IMR-90 (cell line): Measurements from ENCODE around the gene ETHE1. TPM values are rescaled to one million over a fixed set of nuclear protein-coding genes. Genes with fewer than 3 reads are reported as not detected.

Experiments used
- ATAC-seq: fragments of 200-7000 bp; cut with Tn5 transposase; 2 replicates; pipeline ENCODE4 v1.9.1; 2020; ENCODE audit warnings: low read depth, mild to moderate bottlenecking, moderate library complexity
- BruUV-seq: library from RNA; stranded (reverse); fragments of 400-500 nt; replicated peaks from 2 replicates; lab custom pipeline; 2021; lab: Mats Ljungman, UMichigan
- CTCF ChIA-PET: fragments of 300-600 bp; formaldehyde crosslinking; extraction: SDS; loops from one replicate; lab custom pipeline; 2021; ENCODE audit warnings: antibody characterized with exemption; lab: Yijun Ruan, JAX
- POLR2A ChIA-PET: fragments of 300-600 bp; sonication (Branson Sonifier 250); formaldehyde crosslinking; loops from one replicate; lab custom pipeline; 2022; ENCODE audit warnings: antibody characterized with exemption; ENCODE audit not compliant: unreplicated experiment; lab: Charles Lee
- DNase-seq: peaks from one replicate; pipeline ENCODE4 v3.0.0; 2013
- H2AFZ ChIP-seq: replicated peaks from 2 replicates; pipeline ENCODE3; 2013; ENCODE audit warnings: low read length, mild to moderate bottlenecking; ENCODE audit not compliant: poor library complexity
- H2AK5ac ChIP-seq: 2 replicates; pipeline ENCODE4 v1.6.1; 2013; ENCODE audit warnings: low read depth, low read length, inconsistent platforms
- H2AK9ac ChIP-seq: replicated peaks from 2 replicates; pipeline ENCODE3; 2013; ENCODE audit warnings: mild to moderate bottlenecking, low read depth, low read length, moderate library complexity; ENCODE audit not compliant: poor library complexity
- H2BK120ac ChIP-seq: 2 replicates; pipeline ENCODE4 v1.6.1; 2013; ENCODE audit warnings: low read depth, low read length, inconsistent platforms
- H2BK15ac ChIP-seq: 3 replicates; pipeline ENCODE4 v1.6.1; 2013; ENCODE audit warnings: low read depth, low read length, inconsistent platforms
- H2BK20ac ChIP-seq: 2 replicates; pipeline ENCODE4 v1.6.1; 2013; ENCODE audit warnings: low read depth, mild to moderate bottlenecking, inconsistent platforms, low read length, moderate library complexity
- H2BK5ac ChIP-seq: 2 replicates; pipeline ENCODE4 v1.6.1; 2013; ENCODE audit warnings: mild to moderate bottlenecking, low read depth, low read length, inconsistent platforms; ENCODE audit not compliant: poor library complexity, severe bottlenecking
- H3K14ac ChIP-seq: replicated peaks from 2 replicates; pipeline ENCODE4 v1.6.1; 2013; ENCODE audit warnings: low read depth, low read length, inconsistent platforms
- H3K18ac ChIP-seq: 2 replicates; pipeline ENCODE4 v1.6.1; 2013; ENCODE audit warnings: low read depth, low read length, control low read depth
- H3K23ac ChIP-seq: 2 replicates; pipeline ENCODE4 v1.6.1; 2013; ENCODE audit warnings: low read depth, low read length, inconsistent platforms
- H3K27ac ChIP-seq: 2 replicates; pipeline ENCODE4 v1.5.1; 2013; ENCODE audit warnings: mild to moderate bottlenecking, control low read depth, low read length; ENCODE audit not compliant: insufficient read depth
- H3K27me3 ChIP-seq: 2 replicates; pipeline ENCODE4 v1.6.1; 2013; ENCODE audit warnings: low read length; ENCODE audit not compliant: control insufficient read depth, insufficient read depth
- H3K36me3 ChIP-seq: 2 replicates; pipeline ENCODE4 v1.6.1; 2013; ENCODE audit warnings: low read length, mixed read lengths; ENCODE audit not compliant: control insufficient read depth, insufficient read depth
- H3K4ac ChIP-seq: 2 replicates; pipeline ENCODE4 v1.6.1; 2013; ENCODE audit warnings: low read depth, low read length, inconsistent platforms
- H3K4me1 ChIP-seq: 2 replicates; pipeline ENCODE4 v1.6.1; 2013; ENCODE audit warnings: low read length, mixed read lengths; ENCODE audit not compliant: control insufficient read depth, insufficient read depth
- H3K4me2 ChIP-seq: 2 replicates; pipeline ENCODE4 v1.6.1; 2013; ENCODE audit warnings: low read depth, mild to moderate bottlenecking, control low read depth, low read length, moderate library complexity
- H3K4me3 ChIP-seq: 2 replicates; pipeline ENCODE4 v1.5.1; 2013; ENCODE audit warnings: low read depth, mild to moderate bottlenecking, control low read depth, low read length, moderate library complexity; ENCODE audit not compliant: insufficient read depth
- H3K56ac ChIP-seq: 2 replicates; pipeline ENCODE4 v1.6.1; 2013; ENCODE audit warnings: low read length, inconsistent platforms; ENCODE audit not compliant: insufficient read depth; ENCODE audit errors: extremely low read depth
- H3K79me1 ChIP-seq, 2 experiments: 2 replicates each; pipeline ENCODE4 v1.6.1; 2013; ENCODE audit warnings: low read length in 2 of 2, inconsistent platforms in 1 of 2, low read depth in 1 of 2
- H3K9ac ChIP-seq: 2 replicates; pipeline ENCODE4 v1.6.1; 2013; ENCODE audit warnings: low read depth, low read length, control low read depth
- H3K9me1 ChIP-seq: 2 replicates; pipeline ENCODE4 v1.6.1; 2013; ENCODE audit warnings: low read length, inconsistent platforms; ENCODE audit not compliant: insufficient read depth
- H3K9me3 ChIP-seq: 2 replicates; pipeline ENCODE4 v1.6.1; 2013; ENCODE audit warnings: low read length; ENCODE audit not compliant: control insufficient read depth, insufficient read depth
- H4K20me1 ChIP-seq: 2 replicates; pipeline ENCODE4 v1.6.1; 2013; ENCODE audit warnings: low read length, inconsistent platforms; ENCODE audit not compliant: insufficient read depth
- H4K5ac ChIP-seq: 2 replicates; pipeline ENCODE4 v1.6.1; 2013; ENCODE audit warnings: mild to moderate bottlenecking, low read depth, low read length, control low read depth
- H4K8ac ChIP-seq, 2 experiments: 2 replicates each; pipeline ENCODE4 v1.6.1; 2013; ENCODE audit warnings: low read depth in 2 of 2, low read length in 2 of 2, control low read depth in 1 of 2, inconsistent platforms in 1 of 2
- H4K91ac ChIP-seq: 2 replicates; pipeline ENCODE4 v1.6.1; 2013; ENCODE audit warnings: low read depth, low read length, inconsistent platforms; ENCODE audit not compliant: insufficient read depth
- CEBPB ChIP-seq: IDR thresholded peaks from 2 replicates; pipeline ENCODE4 v1.6.1; 2012; ENCODE audit warnings: low read depth, low read length, improper control_type of control experiment
- CTCF ChIP-seq: conservative IDR thresholded peaks from 2 replicates; pipeline ENCODE4 v1.5.1; 2012; ENCODE audit warnings: mild to moderate bottlenecking, low read depth, low read length, improper control_type of control experiment
- RAD21 ChIP-seq: IDR thresholded peaks from 2 replicates; pipeline ENCODE4 v1.6.1; 2012; ENCODE audit warnings: low read length, improper control_type of control experiment
- SMC3 ChIP-seq: fragments of 150-350 bp; IDR thresholded peaks from 2 replicates; pipeline ENCODE4 v1.6.1; 2016; ENCODE audit warnings: low read depth, mild to moderate bottlenecking, antibody characterized with exemption, low read length, moderate library complexity
- WGBS, 2 experiments: methylation state at CpG; one replicate each; pipeline versions ENCODE4 v1.1.5 to v1.1.7; 2013; ENCODE audit warnings: missing lambda C conversion rate in 2 of 2; ENCODE audit not compliant: insufficient read length in 1 of 2; ENCODE audit errors: extremely low coverage in 2 of 2; 5-methylcytosine and 5-hydroxymethylcytosine counted together
- dilution Hi-C: fragments of 300-500 bp; cut with HindIII; formaldehyde crosslinking; loops from one replicate; pipeline ENCODE4 v1.14.3; 2018; ENCODE audit warnings: low sequenced_read_pairs; ENCODE audit not compliant: unreplicated experiment
- in situ Hi-C: fragments of 300-500 bp; cut with MboI; formaldehyde crosslinking; loops from 3 replicates; pipeline ENCODE4 v1.14.3; 2019; ENCODE audit warnings: low sequenced_read_pairs, inconsistent platforms, mixed read lengths
- intact Hi-C: fragments of 100-400 bp; cut with micrococcal nuclease; formaldehyde crosslinking; loops from 2 replicates; pipeline ENCODE4 v1.10.0; 2022
- polyA plus RNA-seq, 3 experiments: library from polyadenylated mRNA; depleted of rRNA; stranded (reverse); fragments of >200 nt; gene quantifications; 2 replicates each; pipeline ENCODE4 v1.2.3, GENCODE V29; 2012; ENCODE audit warnings: low replicate concordance in 1 of 3
- total RNA-seq: library from RNA; depleted of rRNA; stranded (reverse); fragments of >200 nt; gene quantifications from 2 replicates; pipeline ENCODE4 v1.2.3, GENCODE V29; 2012

The ETHE1 gene
- total and polyA plus RNA-seq, 2 of the 4 experiments (the other 2 are of a cell fraction), result 161 to 233 TPM

- Histone ChIP-seq H4K8ac (peak overlapping the region in 1 of 2 experiments; percentile 44; a peak in 1 of 4 replicates), H2BK20ac (no peak overlapping the region), H2BK120ac (no peak overlapping the region), H3K4me1 (peaks cover 3% of the 10 kb centered on the region; the same call in 1 of the 2 replicates), H4K5ac (no peak overlapping the region), H3K9me1 (peaks cover 12% of the 10 kb centered on the region; the same call in 1 of the 2 replicates), H2AFZ (peak overlapping the region; percentile 81), H3K9ac (no peak overlapping the region), H3K56ac (no peak overlapping the region), H2BK5ac (no peak overlapping the region), H4K91ac (no peak overlapping the region; the same call in 1 of the 2 replicates), H3K27me3 (no peaks in the 10 kb centered on the region), H2AK5ac (peak overlapping the region; percentile 58; the same call in 1 of the 2 replicates), H3K4me3 (no peak overlapping the region), H3K4ac (peak overlapping the region; percentile 43; the same call in 1 of the 2 replicates), H3K18ac (no peak overlapping the region), H3K4me2 (no peak overlapping the region), H2AK9ac (peak overlapping the region; percentile 62), H3K79me1 (peaks cover 0 to 6% of the 10 kb centered on the region in 2 experiments; a peak in 1 of 4 replicates), H3K27ac (no peak overlapping the region), H3K9me3 (no peaks in the 10 kb centered on the region), H4K20me1 (peaks cover 5% of the 10 kb centered on the region), H3K14ac (no peak overlapping the region), H3K36me3 (peaks cover 3% of the 10 kb centered on the region; the same call in 1 of the 2 replicates), H2BK15ac (peak overlapping the region; percentile 27; the same call in 1 of the 3 replicates), H3K23ac (peak overlapping the region; percentile 59; the same call in 1 of the 2 replicates)
- CTCF ChIA-PET, result interaction anchor here (0.7 to 2.3 kb wide), 4 partner anchors 11 to 240 kb away, joined by 3 to 15 read pairs (median 4); no protein-coding TSS in a partner anchor
- POLR2A ChIA-PET, result no interaction called here
- TF ChIP-seq CEBPB, result no peak
- TF ChIP-seq CTCF, result peak; percentile 63
- TF ChIP-seq RAD21, result peak; percentile 60
- peak; percentile 68 for TF ChIP-seq SMC3
- 51% methylated on average over 36 of the region's 62 CpGs; no CpG with 5 or more reads in 1 of the 2 experiments for WGBS, 2 experiments
- dilution Hi-C loops, result no loop called here
- no TSS peak for BruUV-seq
- DNase-seq (peak; percentile 61), ATAC-seq (peak; percentile 4; the same call in 1 of the 2 replicates)
- intact Hi-C loops, result loop anchor here (2.0 to 5.0 kb wide), 3 partner anchors 60 to 272 kb away; no protein-coding TSS in a partner anchor
- in situ Hi-C loops, result no loop called here
Measured at GRCh38 chr19:43534816-43535761, 8.1 kb upstream of the ETHE1 start.
